Measurements from ENCODE around the gene RNF224. TPM values are rescaled to one million over a fixed set of nuclear protein-coding genes. Genes with fewer than 3 reads are reported as not detected.

The RNF224 gene
- total RNA-seq, 4 donors from 2014 or later, result 1.2 to 5.2 (median 3.0) TPM

- Histone ChIP-seq H3K36me3 (peaks cover 3 to 30% (median 8%) of the 10 kb centered on the region in 3 donors), H3K4me3 (peak overlapping the region; percentile 6 to 44 (median 27)), H3K27ac (peak overlapping the region; percentile 58 to 87 (median 80)), H3K27me3 (no peaks in the 10 kb centered on the region), H3K9me3 (no peaks in the 10 kb centered on the region), H3K4me1 (peaks cover 56 to 83% (median 58%) of the 10 kb centered on the region in 3 donors)
- intact Hi-C loops (cut with DNase I), result no loop called here
- WGBS, 2 donors, result 48% methylated on average over 14 to 15 of the region's 21 CpGs
- TF ChIP-seq POLR2A (IDR thresholded peaks at IDR 0.05) (no peak), CTCF (IDR thresholded peaks at IDR 0.05) (no peak)
- no peak for DNase-seq
Measured at GRCh38 chr9:137195525-137196220, 31.6 kb upstream of the RNF224 start.

GRCh38 chr9:137198051-137198901 is 29.0 kb upstream of the RNF224 start:
- Histone ChIP-seq H3K27ac (peak overlapping the region in 2 of 4 donors; percentile 70 to 94), H3K9me3 (no peaks in the 10 kb centered on the region), H3K4me1 (peaks cover 67 to 91% (median 69%) of the 10 kb centered on the region in 3 donors), H3K36me3 (peaks cover 0 to 4% (median 0%) of the 10 kb centered on the region in 3 donors), H3K4me3 (peak overlapping the region in 3 of 4 donors; percentile 72 to 82 (median 72)), H3K27me3 (no peaks in the 10 kb centered on the region)
- TF ChIP-seq CTCF (IDR thresholded peaks at IDR 0.05) (no peak), POLR2A (IDR thresholded peaks at IDR 0.05) (no peak)
- intact Hi-C loops (cut with DNase I), result no loop called here
- no peak for DNase-seq
- WGBS, 2 donors, result 46% methylated on average over 3 of the region's 19 CpGs; no CpG with 5 or more reads in 1 of the 2 donors

GRCh38 chr9:137198902-137199283 is 28.4 kb upstream of the RNF224 start:
- Histone ChIP-seq H3K27me3 (no peaks in the 10 kb centered on the region), H3K4me3 (peak overlapping the region; percentile 39 to 82 (median 72)), H3K36me3 (no peaks in the 10 kb centered on the region), H3K27ac (peak overlapping the region in 3 of 4 donors; percentile 53 to 94 (median 70)), H3K4me1 (peaks cover 71 to 91% (median 75%) of the 10 kb centered on the region in 3 donors), H3K9me3 (no peaks in the 10 kb centered on the region)
- WGBS, 2 donors, result 78% methylated on average over 8 of the region's 11 CpGs; no CpG with 5 or more reads in 1 of the 2 donors
- TF ChIP-seq POLR2A (IDR thresholded peaks at IDR 0.05), result no peak
- TF ChIP-seq CTCF (IDR thresholded peaks at IDR 0.05), result no peak
- DNase-seq, result no peak
- intact Hi-C loops (cut with DNase I), result no loop called here

- intact Hi-C loops (cut with DNase I), result no loop called here
- H3K4me1 ChIP-seq, result peaks cover 69 to 91% (median 76%) of the 10 kb centered on the region in 3 donors
- peak overlapping the region in 3 of 4 donors; percentile 53 to 94 (median 70) for H3K27ac ChIP-seq
- no peaks in the 10 kb centered on the region for H3K9me3 ChIP-seq
- peak overlapping the region; percentile 39 to 82 (median 72) for H3K4me3 ChIP-seq
- no peaks in the 10 kb centered on the region for H3K36me3 ChIP-seq
- H3K27me3 ChIP-seq, result no peaks in the 10 kb centered on the region
- TF ChIP-seq POLR2A (IDR thresholded peaks at IDR 0.05) (no peak), CTCF (IDR thresholded peaks at IDR 0.05) (no peak)
- no peak for DNase-seq
- 55% methylated on average over 4 of the region's 51 CpGs; no CpG with 5 or more reads in 1 of the 2 donors for WGBS, 2 donors
Measured at GRCh38 chr9:137199411-137200121, 27.7 kb upstream of the RNF224 start.
